ENCODE measurements around the gene BLVRB.
"Not testable (repeated sequence)": the region's sequence is repeated elsewhere in the genome, so short reads cannot be mapped to it uniquely, and the experiment has no call there.

- not testable (repeated sequence) for TF ChIP-seq CTCF, POLR2A, EP300, POLR2AphosphoS5 (IDR thresholded peaks at IDR 0.05)
Measured at GRCh38 chr19:40453943-40454342, 11.6 kb downstream of the BLVRB start.
